Caco-2 (cell line): ENCODE data around the gene PDXDC1. TPM values are rescaled to one million over a fixed set of nuclear protein-coding genes. Genes with fewer than 3 reads are reported as not detected.
A peak's percentile ranks its signal among the peaks of the same experiment; 100 is the strongest.
"Not testable (repeated sequence)": the region's sequence is repeated elsewhere in the genome, so short reads cannot be mapped to it uniquely, and the experiment has no call there.

Experiments used
- Bru-seq: library from RNA; stranded (reverse); fragments of 400-500 nt; gene quantifications from one replicate; lab custom pipeline; 2021; lab: Mats Ljungman, UMichigan
- BruChase-seq, 2 experiments: library from RNA; stranded (reverse); fragments of 400-500 nt; gene quantifications; one replicate each; lab custom pipeline; 2021; lab: Mats Ljungman, UMichigan
- BruUV-seq: library from RNA; stranded (reverse); fragments of 400-500 nt; replicated peaks from 2 replicates; lab custom pipeline; 2021; lab: Mats Ljungman, UMichigan
- CTCF ChIA-PET: fragments of 300-600 bp; sonication (Branson Sonifier 250); formaldehyde crosslinking; loops from one replicate; lab custom pipeline; 2022; ENCODE audit warnings: antibody characterized with exemption; lab: Charles Lee
- POLR2A ChIA-PET: fragments of 300-600 bp; sonication (Branson Sonifier 250); formaldehyde crosslinking; loops from one replicate; lab custom pipeline; 2022; ENCODE audit warnings: antibody characterized with exemption; lab: Charles Lee
- DNase-seq, 2 experiments: peaks; one replicate each; pipeline versions ENCODE4 v3.0.0 to v3.0.0-alpha.2; 2020 to 2022
- H3K27me3 ChIP-seq: replicated peaks from 2 replicates; pipeline ENCODE4 v1.6.0; 2011; ENCODE audit warnings: low read length; ENCODE audit not compliant: control insufficient read depth, insufficient read depth
- H3K36me3 ChIP-seq: 2 replicates; pipeline ENCODE4 v1.5.1; 2011; ENCODE audit warnings: low read length; ENCODE audit not compliant: control insufficient read depth, insufficient read depth
- H3K4me1 ChIP-seq: fragments of 250-450 bp; sonication (Bioruptor Pico); 2 replicates; pipeline ENCODE4 v1.5.1; 2020; ENCODE audit warnings: mild to moderate bottlenecking
- H3K4me3 ChIP-seq: 2 replicates; pipeline ENCODE4 v1.5.1; 2011; ENCODE audit warnings: low read depth, mild to moderate bottlenecking, control low read depth, low read length
- H3K9me3 ChIP-seq: fragments of 250-450 bp; sonication (Bioruptor Pico); 2 replicates; pipeline ENCODE4 v1.5.1; 2020; ENCODE audit warnings: mild to moderate bottlenecking, moderate library complexity
- H3K27ac Mint-ChIP-seq: one replicate; pipeline ENCODE4 v1.8.0; 2022; ENCODE audit warnings: mixed read lengths; ENCODE audit not compliant: unreplicated experiment
- H3K27me3 Mint-ChIP-seq: one replicate; pipeline ENCODE4 v1.8.0; 2022; ENCODE audit warnings: mixed read lengths; ENCODE audit not compliant: insufficient read depth, unreplicated experiment
- H3K36me3 Mint-ChIP-seq: one replicate; pipeline ENCODE4 v1.8.0; 2022; ENCODE audit warnings: mild to moderate bottlenecking, mixed read lengths; ENCODE audit not compliant: insufficient read depth, unreplicated experiment
- H3K4me1 Mint-ChIP-seq: one replicate; pipeline ENCODE4 v1.8.0; 2022; ENCODE audit warnings: low read depth, mixed read lengths; ENCODE audit not compliant: unreplicated experiment
- H3K4me3 Mint-ChIP-seq: one replicate; pipeline ENCODE4 v1.8.0; 2022; ENCODE audit warnings: mild to moderate bottlenecking, moderate library complexity, mixed read lengths; ENCODE audit not compliant: unreplicated experiment
- H3K9me3 Mint-ChIP-seq: one replicate; pipeline ENCODE4 v1.8.0; 2022; ENCODE audit warnings: mixed read lengths; ENCODE audit not compliant: unreplicated experiment
- intact Hi-C: fragments of 100-400 bp; cut with micrococcal nuclease; formaldehyde crosslinking; loops from one replicate; pipeline ENCODE4 v1.10.0; 2022; ENCODE audit not compliant: unreplicated experiment
- long read RNA-seq: library from polyadenylated mRNA; stranded (forward); transcript quantifications from one replicate; pipeline ENCODE4 v2.0.0, GENCODE V29; 2022
- total RNA-seq: library from RNA; stranded (reverse); gene quantifications from 2 replicates; pipeline ENCODE4 v1.2.3, GENCODE V29; 2022

PDXDC1 gene
- total RNA-seq = 139 and 149 TPM in 2 replicates
- percentile 76 among the genes with signal in this experiment for Bru-seq, nascent RNA
- BruChase-seq, experiment 1, labeled RNA remaining after a 2-hour chase = percentile 78 among the genes with signal in this experiment
- BruChase-seq, experiment 2, labeled RNA remaining after a 6-hour chase = percentile 82 among the genes with signal in this experiment
- long read RNA-seq, full-length matches to known transcripts = 130 of 216 reads
- long read RNA-seq, partial matches to known transcripts = 40 of 216 reads
- long read RNA-seq, other reads (novel, unspliced or antisense) = 46 of 216 reads

GRCh38 chr16:14974656-14975417, at the start of gene PDXDC1:
Gene PDXDC1, plus strand, starts transcription at chr16:14975026. Its CDS starts 174 bp downstream, at chr16:14975200.
- H3K4me3 Mint-ChIP-seq = peak within 1 kb of the TSS; percentile 88
- peak; percentile 97 to 99 for DNase-seq
- H3K9me3 ChIP-seq, CTCF ChIA-PET, H3K9me3 Mint-ChIP-seq, H3K27me3 Mint-ChIP-seq, POLR2A ChIA-PET, H3K27me3 ChIP-seq, intact Hi-C loops, BruUV-seq, H3K36me3 ChIP-seq, H3K36me3 Mint-ChIP-seq: not testable (repeated sequence)
- H3K4me3 ChIP-seq = peak within 1 kb of the TSS; percentile 99
- H3K4me1 ChIP-seq = peaks cover 15% of the 10 kb centered on the region
- H3K27ac Mint-ChIP-seq = peak within 1 kb of the TSS; percentile 86
- peaks cover 12% of the 10 kb centered on the region for H3K4me1 Mint-ChIP-seq

- H3K27ac Mint-ChIP-seq, H3K9me3 ChIP-seq, BruUV-seq, H3K4me1 Mint-ChIP-seq, H3K27me3 Mint-ChIP-seq, POLR2A ChIA-PET, H3K4me3 ChIP-seq, H3K36me3 ChIP-seq, H3K4me3 Mint-ChIP-seq, H3K9me3 Mint-ChIP-seq, H3K27me3 ChIP-seq, H3K4me1 ChIP-seq, CTCF ChIA-PET, intact Hi-C loops, H3K36me3 Mint-ChIP-seq: not testable (repeated sequence)
- DNase-seq = peak in 1 of 2 experiments; percentile 38
Observed at GRCh38 chr16:14928064-14928714, 46.6 kb upstream of the PDXDC1 start.

DNA sequence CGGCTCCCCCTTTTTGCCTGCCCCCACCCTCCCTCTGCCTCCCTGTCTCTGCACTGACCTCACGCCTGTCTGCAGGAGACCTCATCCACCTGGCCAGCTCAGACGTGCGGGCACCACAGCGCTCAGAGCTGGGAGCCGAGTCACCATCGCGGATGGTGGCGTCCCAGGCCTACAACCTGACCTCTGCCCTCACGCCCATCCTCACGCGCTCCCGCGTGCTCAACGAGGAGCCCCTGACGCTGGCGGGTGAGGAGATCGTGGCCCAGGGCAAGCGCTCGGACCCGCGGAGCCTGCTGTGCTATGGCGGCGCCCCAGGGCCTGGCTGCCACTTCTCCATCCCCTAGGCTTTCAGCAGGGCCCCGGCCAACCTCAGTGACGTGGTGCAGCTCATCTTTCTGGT, 45.6 kb upstream of the PDXDC1 start:
- H3K9me3 Mint-ChIP-seq, H3K27me3 Mint-ChIP-seq, CTCF ChIA-PET, H3K4me1 Mint-ChIP-seq, H3K4me1 ChIP-seq, H3K36me3 Mint-ChIP-seq, DNase-seq, H3K4me3 Mint-ChIP-seq, H3K27ac Mint-ChIP-seq, H3K4me3 ChIP-seq, POLR2A ChIA-PET, H3K27me3 ChIP-seq, H3K36me3 ChIP-seq, H3K9me3 ChIP-seq, BruUV-seq, intact Hi-C loops: not testable (repeated sequence)

- H3K9me3 Mint-ChIP-seq, H3K4me1 Mint-ChIP-seq, CTCF ChIA-PET, H3K4me3 ChIP-seq, H3K27me3 Mint-ChIP-seq, H3K36me3 Mint-ChIP-seq, DNase-seq, H3K27ac Mint-ChIP-seq, H3K27me3 ChIP-seq, H3K9me3 ChIP-seq, H3K4me3 Mint-ChIP-seq, intact Hi-C loops, H3K36me3 ChIP-seq, H3K4me1 ChIP-seq, BruUV-seq, POLR2A ChIA-PET: not testable (repeated sequence)
Observed at GRCh38 chr16:14930246-14930645, 44.6 kb upstream of the PDXDC1 start.

GRCh38 chr16:14930971-14931370, 43.9 kb upstream of the PDXDC1 start:
- intact Hi-C loops, H3K9me3 Mint-ChIP-seq, H3K4me1 ChIP-seq, DNase-seq, H3K36me3 ChIP-seq, H3K27me3 Mint-ChIP-seq, BruUV-seq, H3K4me1 Mint-ChIP-seq, H3K4me3 Mint-ChIP-seq, POLR2A ChIA-PET, H3K9me3 ChIP-seq, H3K36me3 Mint-ChIP-seq, H3K27ac Mint-ChIP-seq, H3K4me3 ChIP-seq, CTCF ChIA-PET, H3K27me3 ChIP-seq: not testable (repeated sequence)

- POLR2A ChIA-PET, H3K27me3 ChIP-seq, H3K36me3 Mint-ChIP-seq, H3K27ac Mint-ChIP-seq, H3K9me3 ChIP-seq, intact Hi-C loops, H3K4me1 Mint-ChIP-seq, H3K4me1 ChIP-seq, H3K4me3 Mint-ChIP-seq, H3K27me3 Mint-ChIP-seq, CTCF ChIA-PET, H3K9me3 Mint-ChIP-seq, H3K4me3 ChIP-seq, DNase-seq, H3K36me3 ChIP-seq, BruUV-seq: not testable (repeated sequence)
Observed at GRCh38 chr16:14932581-14933375, 42.0 kb upstream of the PDXDC1 start.
